LNCAP (cell line): Measurements from ENCODE around the gene ITGAE.

ENCODE experiments used
- CTCF ChIP-seq: fragments of 450-650 bp; IDR thresholded peaks from 2 replicates; pipeline ENCODE4 v1.5.1; 2017; ENCODE audit warnings: mild to moderate bottlenecking

The ITGAE gene

GRCh38 chr17:3804503-3804931, 3.5 kb upstream of the ITGAE start:
- TF ChIP-seq CTCF = no peak

- no peak for TF ChIP-seq CTCF
These were observed 2.3 kb upstream of the ITGAE start for GRCh38 chr17:3803308-3803640.

- no peak for TF ChIP-seq CTCF
These were observed 1.7 kb upstream of the ITGAE start for GRCh38 chr17:3802461-3803307.

- no peak for TF ChIP-seq CTCF
These were observed 804 bp upstream of the ITGAE start for GRCh38 chr17:3801792-3802191.

GRCh38 chr17:3801347-3801746, 359 bp upstream of the ITGAE start:
- no peak for TF ChIP-seq CTCF

- TF ChIP-seq CTCF = no peak
These were observed 1.6 kb downstream of the ITGAE start for GRCh38 chr17:3799181-3799945.

- no peak for TF ChIP-seq CTCF
These were observed 2.5 kb downstream of the ITGAE start for GRCh38 chr17:3798273-3799180.
